GM19324 (cell line): ENCODE data around the gene TSTD2.
A peak's percentile ranks its signal among the peaks of the same experiment; 100 is the strongest.

Source experiments
- ATAC-seq: cut with Tn5 transposase; IDR thresholded peaks from one replicate; pipeline ENCODE4 v1.9.1; 2021; ENCODE audit warnings: mild to moderate bottlenecking, moderate library complexity; ENCODE audit not compliant: unreplicated experiment, low FRiP score

Gene TSTD2

GRCh38 chr9:97632985-97633858 is at the start of gene TSTD2, which contains the start of gene NCBP1:
Gene TSTD2, minus strand, starts transcription at chr9:97633368. Its CDS starts 5,806 bp downstream, at chr9:97627562.
Gene NCBP1, plus strand, starts transcription at chr9:97633821. Its CDS starts 61 bp downstream, at chr9:97633882.
- peak; percentile 92 for ATAC-seq

GRCh38 chr9:97682242-97682641 is 49.1 kb upstream of the TSTD2 start:
- no peak for ATAC-seq

- no peak for ATAC-seq
Observed at GRCh38 chr9:97675655-97676054, 42.5 kb upstream of the TSTD2 start.

- ATAC-seq, result no peak
Observed at GRCh38 chr9:97673922-97674321, 40.8 kb upstream of the TSTD2 start.

GRCh38 chr9:97672403-97672802 is 39.2 kb upstream of the TSTD2 start:
- no peak for ATAC-seq

GRCh38 chr9:97670586-97670985 is 37.4 kb upstream of the TSTD2 start:
- ATAC-seq, result no peak

- no peak for ATAC-seq
Observed at GRCh38 chr9:97668485-97668884, 35.3 kb upstream of the TSTD2 start.

GRCh38 chr9:97666907-97667686 is 33.9 kb upstream of the TSTD2 start:
- no peak for ATAC-seq

- ATAC-seq, result no peak
Observed at GRCh38 chr9:97665742-97666141, 32.6 kb upstream of the TSTD2 start.

- no peak for ATAC-seq
Observed at GRCh38 chr9:97660847-97661246, 27.7 kb upstream of the TSTD2 start.

GRCh38 chr9:97660340-97660739 is 27.2 kb upstream of the TSTD2 start:
- ATAC-seq, result no peak

GRCh38 chr9:97659771-97660170 is 26.6 kb upstream of the TSTD2 start:
- ATAC-seq, result no peak

- ATAC-seq, result no peak
Observed at GRCh38 chr9:97658707-97659106, 25.5 kb upstream of the TSTD2 start.

GRCh38 chr9:97651646-97652045 is 18.5 kb upstream of the TSTD2 start:
- no peak for ATAC-seq

GRCh38 chr9:97647996-97648395 is 14.8 kb upstream of the TSTD2 start:
- no peak for ATAC-seq

GRCh38 chr9:97645720-97646119 is 12.6 kb upstream of the TSTD2 start:
- no peak for ATAC-seq

GRCh38 chr9:97640325-97640724 is 7.2 kb upstream of the TSTD2 start:
- ATAC-seq, result no peak

- no peak for ATAC-seq
Observed at GRCh38 chr9:97638666-97639065, 5.5 kb upstream of the TSTD2 start.

GRCh38 chr9:97636903-97637302 is 3.7 kb upstream of the TSTD2 start:
- ATAC-seq, result no peak

GRCh38 chr9:97635026-97635425 is 1.9 kb upstream of the TSTD2 start:
- no peak for ATAC-seq

GRCh38 chr9:97633859-97634490 is 807 bp upstream of the TSTD2 start:
- no peak for ATAC-seq
